K562 (cell line): ENCODE results near the gene GMEB2. TPM values are rescaled to one million over a fixed set of nuclear protein-coding genes. Genes with fewer than 3 reads are reported as not detected.

Experiments used
- CHD4 ChIP-seq: fragments of 200-600 bp; sonication (generic); IDR thresholded peaks from 3 replicates; pipeline ENCODE4 v1.6.1; 2012; ENCODE audit warnings: low read depth, mild to moderate bottlenecking, mixed read lengths, low read length, inconsistent platforms; ENCODE audit not compliant: insufficient read depth, insufficient replicate concordance, poor library complexity, severe bottlenecking
- DIDO1 ChIP-seq: fragments of 450-650 bp; IDR thresholded peaks from 2 replicates; pipeline ENCODE4 v1.6.1; 2016; ENCODE audit warnings: low read depth, missing biosample characterization, missing genetic modification characterization
- E2F1 ChIP-seq: sonication (generic); formaldehyde crosslinking; IDR thresholded peaks from 2 replicates; pipeline ENCODE4 v1.8.1; 2023; ENCODE audit warnings: mild to moderate bottlenecking, missing genetic modification reagents, moderate library complexity
- EGR1 ChIP-seq: fragments of 450-650 bp; conservative IDR thresholded peaks from 2 replicates; pipeline ENCODE4 v1.6.1; 2017; ENCODE audit warnings: mild to moderate bottlenecking
- NFE2 ChIP-seq: IDR thresholded peaks from 2 replicates; pipeline ENCODE4 v1.6.1; 2014; ENCODE audit warnings: antibody characterized with exemption, low read depth
- NR1H2 ChIP-seq: sonication (generic); formaldehyde crosslinking; IDR thresholded peaks from 2 replicates; pipeline ENCODE4 v1.4.0; 2020; ENCODE audit warnings: mild to moderate bottlenecking, missing genetic modification reagents
- PML ChIP-seq: IDR thresholded peaks from 2 replicates; pipeline ENCODE4 v1.6.1; 2012; ENCODE audit warnings: low read length, inconsistent platforms
- SMC3 ChIP-seq: conservative IDR thresholded peaks from 2 replicates; pipeline ENCODE4 v1.6.1; 2011; ENCODE audit warnings: low read depth, low read length, improper control_type of control experiment; ENCODE audit not compliant: insufficient read depth
- ZNF584 ChIP-seq: fragments of 200-800 bp; sonication (Bioruptor generic); IDR thresholded peaks from 2 replicates; pipeline ENCODE4 v1.6.1; 2016; ENCODE audit warnings: low read depth, mild to moderate bottlenecking, missing genetic modification characterization, missing compliant biosample characterization
- polyA plus RNA-seq, 8 experiments: library from polyadenylated mRNA; depleted of rRNA in 4 of 8; stranded (reverse) in 5 of 8; unstranded in 3 of 8; fragments of >200 nt; fragmentation: Nextera tagmentation in 2 of 8; fragmentation: Illumina TruSeq in 1 of 8; extraction: Ambion mirVana in 2 of 8; extraction: Trizol in 1 of 8; gene quantifications; 2 replicates each; pipeline versions ENCODE4 v1.2.1 to v1.2.3, GENCODE V29; 2011 to 2014; ENCODE audit warnings: inconsistent platforms in 1 of 8, missing spikeins in 1 of 8
- total RNA-seq, 7 experiments: library from RNA; depleted of rRNA in 6 of 7; stranded (reverse); fragments of >200 nt in 6 of 7; fragmentation: Illumina TruSeq in 2 of 7; extraction: Trizol in 2 of 7; gene quantifications; 2 replicates each; pipeline versions ENCODE4 v1.2.1 to v1.2.3, GENCODE V29; 2011 to 2021; ENCODE audit warnings: low replicate concordance in 1 of 7
- TF ChIP-seq, protein P1 (sequence below): fragments of 250-450 bp; sonication (Bioruptor Pico); IDR thresholded peaks from 2 replicates; pipeline ENCODE4 v1.9.0; 2021; ENCODE audit warnings: mild to moderate bottlenecking, inconsistent platforms
- TF ChIP-seq, protein P2 (sequence below): sonication (generic); formaldehyde crosslinking; IDR thresholded peaks from 2 replicates; pipeline ENCODE4 v1.8.1; 2022; ENCODE audit warnings: missing genetic modification reagents
- TF ChIP-seq, protein P3 (sequence below): sonication (generic); formaldehyde crosslinking; IDR thresholded peaks from 2 replicates; pipeline ENCODE4 v1.9.0; 2022; ENCODE audit warnings: mild to moderate bottlenecking, missing genetic modification reagents
- TF ChIP-seq, protein P4 (sequence below), 2 experiments: fragments of 450-650 bp; conservative IDR thresholded peaks; 2 replicates each; pipeline ENCODE4 v1.6.1; 2017; ENCODE audit warnings: mild to moderate bottlenecking in 2 of 2, moderate library complexity in 2 of 2
- TF ChIP-seq, protein P5 (sequence below): fragments of 250-450 bp; sonication (Bioruptor Pico); IDR thresholded peaks from 2 replicates; pipeline ENCODE4 v1.5.0; 2021; ENCODE audit warnings: mild to moderate bottlenecking, borderline replicate concordance

The GMEB2 gene
- total and polyA plus RNA-seq, 9 of the 15 experiments (the other 6 are each of a cell fraction or from before 2014, with no cell fraction given): 0.03 to 13.9 (median 6.3) TPM

DNA sequence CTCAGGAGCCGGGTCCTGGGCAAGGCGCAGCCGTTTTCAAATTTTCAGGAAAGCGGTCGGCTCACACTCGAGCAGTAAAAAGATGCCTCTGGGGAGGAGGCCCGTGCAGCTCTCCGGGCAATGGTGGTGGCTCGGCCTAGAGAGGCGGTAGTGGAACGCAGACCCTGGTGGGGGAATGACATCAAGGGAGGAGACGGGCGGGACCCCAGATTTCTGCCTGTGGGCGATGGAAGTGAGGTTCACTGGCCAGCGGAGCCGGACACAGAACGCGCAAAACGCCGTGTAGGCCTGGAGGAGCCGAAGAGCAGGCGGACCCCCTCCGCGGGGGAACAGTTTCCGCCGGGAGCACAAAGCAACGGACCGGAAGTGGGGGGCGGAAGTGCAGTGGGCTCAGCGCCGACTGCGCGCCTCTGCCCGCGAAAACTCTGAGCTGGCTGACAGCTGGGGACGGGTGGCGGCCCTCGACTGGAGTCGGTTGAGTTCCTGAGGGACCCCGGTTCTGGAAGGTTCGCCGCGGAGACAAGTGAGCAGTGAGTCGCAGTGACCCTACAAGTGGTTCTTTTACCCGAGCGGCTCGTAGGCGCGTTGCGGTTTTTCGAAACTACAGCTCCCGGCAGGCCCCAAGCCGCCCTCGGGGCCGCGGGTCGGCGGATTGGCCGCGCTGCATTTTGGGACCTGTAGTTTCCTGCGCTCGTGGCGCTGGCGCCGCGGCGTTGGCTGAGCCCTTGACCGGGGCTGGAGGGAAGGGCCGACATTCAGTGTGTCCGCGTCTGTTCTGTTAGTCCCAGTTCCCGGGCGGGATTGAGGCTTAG, 31.2 kb upstream of the GMEB2 start, which contains the start of gene RTEL1 (continued):
- TF ChIP-seq DIDO1 (peak; percentile 96), SMC3 (no peak), PML (peak; percentile 47; the same call in 1 of the 2 replicates), NFE2 (peak; percentile 32; the same call in 1 of the 2 replicates), EGR1 (peak; percentile 38), NR1H2 (CRISPR knock-in tag) (no peak; the same call in 1 of the 2 replicates), E2F1 (CRISPR knock-in tag) (peak; percentile 80; the same call in 1 of the 2 replicates), CHD4 (no peak), ZNF584 (CRISPR knock-in tag) (peak; percentile 58; the same call in 1 of the 2 replicates)
- TF ChIP-seq, protein P1, sequence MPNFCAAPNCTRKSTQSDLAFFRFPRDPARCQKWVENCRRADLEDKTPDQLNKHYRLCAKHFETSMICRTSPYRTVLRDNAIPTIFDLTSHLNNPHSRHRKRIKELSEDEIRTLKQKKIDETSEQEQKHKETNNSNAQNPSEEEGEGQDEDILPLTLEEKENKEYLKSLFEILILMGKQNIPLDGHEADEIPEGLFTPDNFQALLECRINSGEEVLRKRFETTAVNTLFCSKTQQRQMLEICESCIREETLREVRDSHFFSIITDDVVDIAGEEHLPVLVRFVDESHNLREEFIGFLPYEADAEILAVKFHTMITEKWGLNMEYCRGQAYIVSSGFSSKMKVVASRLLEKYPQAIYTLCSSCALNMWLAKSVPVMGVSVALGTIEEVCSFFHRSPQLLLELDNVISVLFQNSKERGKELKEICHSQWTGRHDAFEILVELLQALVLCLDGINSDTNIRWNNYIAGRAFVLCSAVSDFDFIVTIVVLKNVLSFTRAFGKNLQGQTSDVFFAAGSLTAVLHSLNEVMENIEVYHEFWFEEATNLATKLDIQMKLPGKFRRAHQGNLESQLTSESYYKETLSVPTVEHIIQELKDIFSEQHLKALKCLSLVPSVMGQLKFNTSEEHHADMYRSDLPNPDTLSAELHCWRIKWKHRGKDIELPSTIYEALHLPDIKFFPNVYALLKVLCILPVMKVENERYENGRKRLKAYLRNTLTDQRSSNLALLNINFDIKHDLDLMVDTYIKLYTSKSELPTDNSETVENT (CRISPR knock-in tag): peak; percentile 75; the same call in 1 of the 2 replicates
- TF ChIP-seq, protein P2, sequence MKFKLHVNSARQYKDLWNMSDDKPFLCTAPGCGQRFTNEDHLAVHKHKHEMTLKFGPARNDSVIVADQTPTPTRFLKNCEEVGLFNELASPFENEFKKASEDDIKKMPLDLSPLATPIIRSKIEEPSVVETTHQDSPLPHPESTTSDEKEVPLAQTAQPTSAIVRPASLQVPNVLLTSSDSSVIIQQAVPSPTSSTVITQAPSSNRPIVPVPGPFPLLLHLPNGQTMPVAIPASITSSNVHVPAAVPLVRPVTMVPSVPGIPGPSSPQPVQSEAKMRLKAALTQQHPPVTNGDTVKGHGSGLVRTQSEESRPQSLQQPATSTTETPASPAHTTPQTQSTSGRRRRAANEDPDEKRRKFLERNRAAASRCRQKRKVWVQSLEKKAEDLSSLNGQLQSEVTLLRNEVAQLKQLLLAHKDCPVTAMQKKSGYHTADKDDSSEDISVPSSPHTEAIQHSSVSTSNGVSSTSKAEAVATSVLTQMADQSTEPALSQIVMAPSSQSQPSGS (CRISPR knock-in tag): no peak
- TF ChIP-seq, protein P3, sequence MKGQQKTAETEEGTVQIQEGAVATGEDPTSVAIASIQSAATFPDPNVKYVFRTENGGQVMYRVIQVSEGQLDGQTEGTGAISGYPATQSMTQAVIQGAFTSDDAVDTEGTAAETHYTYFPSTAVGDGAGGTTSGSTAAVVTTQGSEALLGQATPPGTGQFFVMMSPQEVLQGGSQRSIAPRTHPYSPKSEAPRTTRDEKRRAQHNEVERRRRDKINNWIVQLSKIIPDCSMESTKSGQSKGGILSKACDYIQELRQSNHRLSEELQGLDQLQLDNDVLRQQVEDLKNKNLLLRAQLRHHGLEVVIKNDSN: 0 out of 2 replicates have a peak, but pooled peaks have one; percentile 1
- TF ChIP-seq, protein P4, sequence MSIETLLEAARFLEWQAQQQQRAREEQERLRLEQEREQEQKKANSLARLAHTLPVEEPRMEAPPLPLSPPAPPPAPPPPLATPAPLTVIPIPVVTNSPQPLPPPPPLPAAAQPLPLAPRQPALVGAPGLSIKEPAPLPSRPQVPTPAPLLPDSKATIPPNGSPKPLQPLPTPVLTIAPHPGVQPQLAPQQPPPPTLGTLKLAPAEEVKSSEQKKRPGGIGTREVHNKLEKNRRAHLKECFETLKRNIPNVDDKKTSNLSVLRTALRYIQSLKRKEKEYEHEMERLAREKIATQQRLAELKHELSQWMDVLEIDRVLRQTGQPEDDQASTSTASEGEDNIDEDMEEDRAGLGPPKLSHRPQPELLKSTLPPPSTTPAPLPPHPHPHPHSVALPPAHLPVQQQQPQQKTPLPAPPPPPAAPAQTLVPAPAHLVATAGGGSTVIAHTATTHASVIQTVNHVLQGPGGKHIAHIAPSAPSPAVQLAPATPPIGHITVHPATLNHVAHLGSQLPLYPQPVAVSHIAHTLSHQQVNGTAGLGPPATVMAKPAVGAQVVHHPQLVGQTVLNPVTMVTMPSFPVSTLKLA (conservative IDR thresholded peaks at IDR 0.05): peak; percentile 88 to 95
- TF ChIP-seq, protein P5, sequence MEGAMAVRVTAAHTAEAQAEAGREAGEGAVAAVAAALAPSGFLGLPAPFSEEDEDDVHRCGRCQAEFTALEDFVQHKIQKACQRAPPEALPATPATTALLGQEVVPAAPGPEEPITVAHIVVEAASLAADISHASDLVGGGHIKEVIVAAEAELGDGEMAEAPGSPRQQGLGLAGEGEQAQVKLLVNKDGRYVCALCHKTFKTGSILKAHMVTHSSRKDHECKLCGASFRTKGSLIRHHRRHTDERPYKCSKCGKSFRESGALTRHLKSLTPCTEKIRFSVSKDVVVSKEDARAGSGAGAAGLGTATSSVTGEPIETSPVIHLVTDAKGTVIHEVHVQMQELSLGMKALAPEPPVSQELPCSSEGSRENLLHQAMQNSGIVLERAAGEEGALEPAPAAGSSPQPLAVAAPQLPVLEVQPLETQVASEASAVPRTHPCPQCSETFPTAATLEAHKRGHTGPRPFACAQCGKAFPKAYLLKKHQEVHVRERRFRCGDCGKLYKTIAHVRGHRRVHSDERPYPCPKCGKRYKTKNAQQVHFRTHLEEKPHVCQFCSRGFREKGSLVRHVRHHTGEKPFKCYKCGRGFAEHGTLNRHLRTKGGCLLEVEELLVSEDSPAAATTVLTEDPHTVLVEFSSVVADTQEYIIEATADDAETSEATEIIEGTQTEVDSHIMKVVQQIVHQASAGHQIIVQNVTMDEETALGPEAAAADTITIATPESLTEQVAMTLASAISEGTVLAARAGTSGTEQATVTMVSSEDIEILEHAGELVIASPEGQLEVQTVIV (CRISPR knock-in tag): no peak
